ENCODE measurements around the gene ASRGL1. TPM values are rescaled to one million over a fixed set of nuclear protein-coding genes. Genes with fewer than 3 reads are reported as not detected.

Gene ASRGL1
- total RNA-seq, 2 donors from 2014 or later: 27.6 to 93.0 TPM

- Histone ChIP-seq H3K27me3 (replicated peaks; ENCODE audit: insufficient read depth) (no peaks in the 10 kb centered on the region), H3K36me3 (no peaks in the 10 kb centered on the region), H3K9me3 (no peaks in the 10 kb centered on the region), H3K4me3 (no peak overlapping the region), H3K27ac (peak overlapping the region in 1 of 2 donors; percentile 67), H3K4me1 (replicated peaks) (peaks cover 21% of the 10 kb centered on the region)
- WGBS: 29% methylated on average over 12 of the region's 12 CpGs
- no peak for DNase-seq (ENCODE audit: low spot score)
- intact Hi-C loops (cut with DNase I): no loop called here
- no peak for TF ChIP-seq CTCF (IDR thresholded peaks at IDR 0.05)
- TF ChIP-seq POLR2AphosphoS5 (IDR thresholded peaks at IDR 0.05): no peak
- TF ChIP-seq POLR2A (IDR thresholded peaks at IDR 0.05): no peak
These were observed 65.9 kb downstream of the ASRGL1 start for GRCh38 chr11:62402960-62403730.

- WGBS: 91% methylated on average over 6 of the region's 6 CpGs
- H3K36me3 ChIP-seq: no peaks in the 10 kb centered on the region
- no peak overlapping the region for H3K27ac ChIP-seq
- intact Hi-C loops (cut with DNase I): no loop called here
- H3K9me3 ChIP-seq: no peaks in the 10 kb centered on the region
- TF ChIP-seq POLR2A (IDR thresholded peaks at IDR 0.05) (no peak), POLR2AphosphoS5 (IDR thresholded peaks at IDR 0.05) (no peak), CTCF (IDR thresholded peaks at IDR 0.05) (no peak)
- no peak overlapping the region for H3K4me3 ChIP-seq
- DNase-seq (ENCODE audit: low spot score): no peak
- no peaks in the 10 kb centered on the region for H3K27me3 ChIP-seq (replicated peaks; ENCODE audit: insufficient read depth)
- peaks cover 21% of the 10 kb centered on the region for H3K4me1 ChIP-seq (replicated peaks)
These were observed 67.2 kb downstream of the ASRGL1 start for GRCh38 chr11:62404435-62404834.

GRCh38 chr11:62404901-62405300 is 67.7 kb downstream of the ASRGL1 start:
- H3K9me3 ChIP-seq: no peaks in the 10 kb centered on the region
- H3K36me3 ChIP-seq: no peaks in the 10 kb centered on the region
- intact Hi-C loops (cut with DNase I): no loop called here
- H3K27ac ChIP-seq: no peak overlapping the region
- H3K27me3 ChIP-seq (replicated peaks; ENCODE audit: insufficient read depth): no peaks in the 10 kb centered on the region
- H3K4me1 ChIP-seq (replicated peaks): peaks cover 17% of the 10 kb centered on the region
- no peak overlapping the region for H3K4me3 ChIP-seq
- TF ChIP-seq POLR2AphosphoS5 (IDR thresholded peaks at IDR 0.05): no peak
- no peak for TF ChIP-seq CTCF (IDR thresholded peaks at IDR 0.05)
- TF ChIP-seq POLR2A (IDR thresholded peaks at IDR 0.05): no peak
- no peak for DNase-seq (ENCODE audit: low spot score)
- 82% methylated on average over 5 of the region's 5 CpGs for WGBS

GRCh38 chr11:62406034-62406433 is 68.8 kb downstream of the ASRGL1 start:
- 54% methylated on average over 4 of the region's 4 CpGs for WGBS
- intact Hi-C loops (cut with DNase I): no loop called here
- no peak overlapping the region for H3K4me3 ChIP-seq
- peaks cover 8% of the 10 kb centered on the region for H3K4me1 ChIP-seq (replicated peaks)
- no peaks in the 10 kb centered on the region for H3K27me3 ChIP-seq (replicated peaks; ENCODE audit: insufficient read depth)
- TF ChIP-seq CTCF (IDR thresholded peaks at IDR 0.05): no peak
- TF ChIP-seq POLR2AphosphoS5 (IDR thresholded peaks at IDR 0.05): no peak
- TF ChIP-seq POLR2A (IDR thresholded peaks at IDR 0.05): no peak
- DNase-seq (ENCODE audit: low spot score): no peak
- no peak overlapping the region for H3K27ac ChIP-seq
- H3K9me3 ChIP-seq: no peaks in the 10 kb centered on the region
- no peaks in the 10 kb centered on the region for H3K36me3 ChIP-seq

GRCh38 chr11:62409831-62410230 is 72.6 kb downstream of the ASRGL1 start:
- Histone ChIP-seq H3K36me3 (no peaks in the 10 kb centered on the region), H3K27me3 (replicated peaks; ENCODE audit: insufficient read depth) (no peaks in the 10 kb centered on the region), H3K4me3 (no peak overlapping the region), H3K9me3 (no peaks in the 10 kb centered on the region), H3K27ac (no peak overlapping the region), H3K4me1 (replicated peaks) (no peaks in the 10 kb centered on the region)
- DNase-seq (ENCODE audit: low spot score): no peak
- WGBS: 84% methylated on average over 8 of the region's 8 CpGs
- intact Hi-C loops (cut with DNase I): no loop called here
- TF ChIP-seq POLR2A (IDR thresholded peaks at IDR 0.05) (no peak), POLR2AphosphoS5 (IDR thresholded peaks at IDR 0.05) (no peak), CTCF (IDR thresholded peaks at IDR 0.05) (no peak)
